ENCODE data around the gene CELF5. TPM values are rescaled to one million over a fixed set of nuclear protein-coding genes. Genes with fewer than 3 reads are reported as not detected.
"Not testable (repeated sequence)": the region's sequence is repeated elsewhere in the genome, so short reads cannot be mapped to it uniquely, and the experiment has no call there.

Gene CELF5
- total and polyA plus RNA-seq, 9 of the 15 experiments (the other 6 are each of a cell fraction or from before 2014, with no cell fraction given) = 0.01 to 0.56 (median 0.22) TPM

DNA sequence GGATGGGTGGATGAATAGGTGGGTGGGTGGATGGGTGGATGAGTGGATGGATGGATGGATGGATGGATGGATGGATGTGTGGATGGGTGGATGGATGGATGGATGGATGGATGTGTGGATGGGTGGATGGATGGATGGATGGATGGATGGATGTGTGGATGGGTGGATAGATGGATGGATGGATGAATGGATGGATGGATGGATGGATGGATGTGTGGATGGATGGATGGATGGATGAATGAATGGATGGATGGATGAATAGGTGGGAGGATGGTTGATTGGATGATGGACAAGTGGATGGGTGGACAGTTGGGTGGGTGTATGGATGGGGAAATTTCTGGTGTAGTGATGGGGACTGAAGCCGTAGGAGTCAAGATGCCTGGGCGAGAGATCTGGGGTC lies 11.1 kb downstream of the CELF5 start:
- H3K4me1 ChIP-seq (replicated peaks in 1 of 2; ENCODE audit: control insufficient read depth in 2 of 2, insufficient read depth in 2 of 2, low read length in 2 of 2); H3K9me3 ChIP-seq (replicated peaks; ENCODE audit: control insufficient read depth, insufficient read depth, low read depth, low read length); BruUV-seq (replicated peaks); H3K36me3 ChIP-seq (ENCODE audit: control insufficient read depth, insufficient read depth, low read length); H3K4me3 ChIP-seq; POLR2A ChIA-PET; intact Hi-C loops (cut with micrococcal nuclease); H3K27me3 ChIP-seq (ENCODE audit: control insufficient read depth in 2 of 2, insufficient read depth in 2 of 2, low read length in 2 of 2); in situ Hi-C loops (cut with MboI); H3K4me2 ChIP-seq (ENCODE audit: insufficient read depth, low read length); CTCF ChIA-PET (ENCODE audit: low intra/inter-chr PET ratio); ATAC-seq; H4K20me1 ChIP-seq (replicated peaks; ENCODE audit: control insufficient read depth, insufficient read depth, low read length); H3K27ac ChIP-seq (ENCODE audit: extremely low read depth, low read depth, low read length); H3K9me1 ChIP-seq (ENCODE audit: control insufficient read depth, insufficient read depth, low read length); DNase-seq (ENCODE audit: extremely low read depth in 1 of 4, low spot score in 3 of 4); H2AFZ ChIP-seq (ENCODE audit: low read depth, low read length); FAIRE-seq; H3K9ac ChIP-seq (ENCODE audit: insufficient read depth in 1 of 2, low read depth in 2 of 2, low read length in 2 of 2); H3K79me2 ChIP-seq (ENCODE audit: control insufficient read depth, insufficient read depth, low read length): not testable (repeated sequence)
- 19% methylated on average over 2 of the region's 2 CpGs for WGBS (ENCODE audit: insufficient coverage, low coverage, missing lambda C conversion rate)
- 0 out of 2 replicates have a peak, but pooled peaks have one; percentile 36 for TF ChIP-seq EHMT2 (IDR thresholded peaks at IDR 0.05)

DNA sequence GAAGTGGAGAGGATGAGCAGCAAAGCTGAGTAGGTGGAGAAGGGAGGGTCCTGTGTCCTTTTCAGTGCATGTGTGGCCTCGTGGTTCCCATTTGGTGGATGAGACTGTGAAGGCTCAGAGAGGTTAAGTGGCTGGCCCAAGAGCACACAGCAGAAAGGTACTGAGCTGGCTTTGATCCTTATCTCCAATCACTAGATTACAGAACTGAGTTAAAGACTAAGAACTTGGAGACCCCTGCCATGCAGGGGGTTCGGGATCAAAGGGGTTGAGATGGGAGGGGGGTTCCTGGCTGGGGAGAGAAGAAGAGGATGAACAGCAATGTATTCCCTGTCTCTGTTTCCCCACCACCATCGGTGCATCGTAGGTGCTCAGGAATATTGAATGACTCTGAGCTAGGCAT lies 11.8 kb downstream of the CELF5 start:
- ChIA-PET CTCF (ENCODE audit: low intra/inter-chr PET ratio) (no interaction called here), POLR2A (interaction anchor here (0.6 kb wide), 1 partner anchor 1178 kb away, joined by 5 read pairs; no protein-coding TSS in a partner anchor)
- FAIRE-seq = no peak
- in situ Hi-C loops (cut with MboI) = no loop called here
- no peak for DNase-seq (ENCODE audit: extremely low read depth in 1 of 4, low spot score in 3 of 4)
- Histone ChIP-seq H3K27ac (ENCODE audit: extremely low read depth, low read depth, low read length) (no peak overlapping the region), H3K36me3 (ENCODE audit: control insufficient read depth, insufficient read depth, low read length) (no peaks in the 10 kb centered on the region), H3K4me3 (no peak overlapping the region), H2AFZ (ENCODE audit: low read depth, low read length) (no peak overlapping the region), H3K9me3 (replicated peaks; ENCODE audit: control insufficient read depth, insufficient read depth, low read depth, low read length) (no peaks in the 10 kb centered on the region), H3K9me1 (ENCODE audit: control insufficient read depth, insufficient read depth, low read length) (no peaks in the 10 kb centered on the region), H3K4me2 (ENCODE audit: insufficient read depth, low read length) (no peak overlapping the region), H4K20me1 (replicated peaks; ENCODE audit: control insufficient read depth, insufficient read depth, low read length) (0 out of 2 replicates have a peak, but pooled peaks cover 2% of the 10 kb centered on the region), H3K4me1 (replicated peaks in 1 of 2; ENCODE audit: control insufficient read depth in 2 of 2, insufficient read depth in 2 of 2, low read length in 2 of 2) (peaks cover 0 to 3% of the 10 kb centered on the region in 2 experiments; a peak in 1 of 5 replicates), H3K27me3 (ENCODE audit: control insufficient read depth in 2 of 2, insufficient read depth in 2 of 2, low read length in 2 of 2) (peaks cover 0 to 9% of the 10 kb centered on the region in 2 experiments; a peak in 2 of 5 replicates), H3K79me2 (ENCODE audit: control insufficient read depth, insufficient read depth, low read length) (no peaks in the 10 kb centered on the region), H3K9ac (ENCODE audit: insufficient read depth in 1 of 2, low read depth in 2 of 2, low read length in 2 of 2) (no peak overlapping the region)
- WGBS (ENCODE audit: insufficient coverage, low coverage, missing lambda C conversion rate) = 19% methylated on average over 4 of the region's 4 CpGs
- no peak for ATAC-seq
- TF ChIP-seq FOXK2 (conservative IDR thresholded peaks at IDR 0.05 in 1 of 2, IDR thresholded peaks at IDR 0.05 in 1 of 2; ENCODE audit: low read depth in 2 of 2) (no peak), PHF20 (IDR thresholded peaks at IDR 0.05; ENCODE audit: partially characterized antibody) (no peak), ARID1B (IDR thresholded peaks at IDR 0.05) (no peak), BRD9 (IDR thresholded peaks at IDR 0.05; ENCODE audit: low read depth, partially characterized antibody) (peak; percentile 100), RBM34 (IDR thresholded peaks at IDR 0.05; ENCODE audit: borderline replicate concordance, insufficient read depth, low read length) (no peak), RCOR1 (IDR thresholded peaks at IDR 0.05; ENCODE audit: borderline replicate concordance in 1 of 2, low read depth in 2 of 2, low read length in 2 of 2) (peak in 1 of 2 experiments; percentile 54; a peak in 1 of 4 replicates), RBM25 (IDR thresholded peaks at IDR 0.05; ENCODE audit: low read depth, low read length, severe bottlenecking) (peak; percentile 88), SMARCA5 (IDR thresholded peaks at IDR 0.05) (peak; percentile 66; the same call in 1 of the 2 replicates), GATA2 (CRISPR knock-in tag; IDR thresholded peaks at IDR 0.05) (peak; percentile 53), BCOR (IDR thresholded peaks at IDR 0.05) (peak; percentile 95), RAD51 (IDR thresholded peaks at IDR 0.05; ENCODE audit: borderline replicate concordance, low read depth) (no peak), ZNF239 (CRISPR knock-in tag; IDR thresholded peaks at IDR 0.05) (peak; percentile 66), KDM1A (IDR thresholded peaks at IDR 0.05) (peak; percentile 40 to 69; a peak in 3 of 4 replicates), ZFP36 (IDR thresholded peaks at IDR 0.05; ENCODE audit: low read depth, low read length, partially characterized antibody) (peak; percentile 91)
- TF ChIP-seq, protein P1, sequence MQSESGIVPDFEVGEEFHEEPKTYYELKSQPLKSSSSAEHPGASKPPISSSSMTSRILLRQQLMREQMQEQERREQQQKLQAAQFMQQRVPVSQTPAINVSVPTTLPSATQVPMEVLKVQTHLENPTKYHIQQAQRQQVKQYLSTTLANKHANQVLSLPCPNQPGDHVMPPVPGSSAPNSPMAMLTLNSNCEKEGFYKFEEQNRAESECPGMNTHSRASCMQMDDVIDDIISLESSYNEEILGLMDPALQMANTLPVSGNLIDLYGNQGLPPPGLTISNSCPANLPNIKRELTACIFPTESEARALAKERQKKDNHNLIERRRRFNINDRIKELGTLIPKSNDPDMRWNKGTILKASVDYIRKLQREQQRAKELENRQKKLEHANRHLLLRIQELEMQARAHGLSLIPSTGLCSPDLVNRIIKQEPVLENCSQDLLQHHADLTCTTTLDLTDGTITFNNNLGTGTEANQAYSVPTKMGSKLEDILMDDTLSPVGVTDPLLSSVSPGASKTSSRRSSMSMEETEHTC (IDR thresholded peaks at IDR 0.05) = no peak
- BruUV-seq (replicated peaks) = no TSS peak
- intact Hi-C loops (cut with micrococcal nuclease) = no loop called here

Data from K562 (cell line).